ENCODE results near the gene CCDC60.

The CCDC60 gene

GRCh38 chr12:119447126-119447525 is 112.6 kb downstream of the CCDC60 start:
- in situ Hi-C loops (cut with HindIII; ENCODE audit: low pct_unique_long_range_greater_than_20kb, low sequenced_read_pairs) = no loop called here
- no peak for DNase-seq (ENCODE audit: low read depth in 1 of 2, low spot score in 1 of 2)

GRCh38 chr12:119447618-119448017 is 113.1 kb downstream of the CCDC60 start:
- in situ Hi-C loops (cut with HindIII; ENCODE audit: low pct_unique_long_range_greater_than_20kb, low sequenced_read_pairs) = no loop called here
- TF ChIP-seq JUND (IDR thresholded peaks at IDR 0.05; ENCODE audit: low read depth) = no peak
- no peak for DNase-seq (ENCODE audit: low read depth in 1 of 2, low spot score in 1 of 2)

More at GRCh38 chr12:119447126-119447525, 112.6 kb downstream of the CCDC60 start:
- no peak for TF ChIP-seq JUND (IDR thresholded peaks at IDR 0.05; ENCODE audit: low read depth)

- peak in 1 of 2 experiments; percentile 22 for DNase-seq (ENCODE audit: low read depth in 1 of 2, low spot score in 1 of 2)
- no peak for TF ChIP-seq JUND (IDR thresholded peaks at IDR 0.05; ENCODE audit: low read depth)
- in situ Hi-C loops (cut with HindIII; ENCODE audit: low pct_unique_long_range_greater_than_20kb, low sequenced_read_pairs) = no loop called here
These were observed 114.1 kb downstream of the CCDC60 start for GRCh38 chr12:119448611-119449131.

GRCh38 chr12:119450771-119451170 is 116.2 kb downstream of the CCDC60 start:
- TF ChIP-seq JUND (IDR thresholded peaks at IDR 0.05; ENCODE audit: low read depth) = no peak
- in situ Hi-C loops (cut with HindIII; ENCODE audit: low pct_unique_long_range_greater_than_20kb, low sequenced_read_pairs) = no loop called here
- DNase-seq (ENCODE audit: low read depth in 1 of 2, low spot score in 1 of 2) = no peak

GRCh38 chr12:119456824-119457223 is 122.3 kb downstream of the CCDC60 start:
- in situ Hi-C loops (cut with HindIII; ENCODE audit: low pct_unique_long_range_greater_than_20kb, low sequenced_read_pairs) = no loop called here
- DNase-seq (ENCODE audit: low read depth in 1 of 2, low spot score in 1 of 2) = no peak
- TF ChIP-seq JUND (IDR thresholded peaks at IDR 0.05; ENCODE audit: low read depth) = no peak

GRCh38 chr12:119457271-119457670 is 122.7 kb downstream of the CCDC60 start:
- in situ Hi-C loops (cut with HindIII; ENCODE audit: low pct_unique_long_range_greater_than_20kb, low sequenced_read_pairs) = no loop called here
- TF ChIP-seq JUND (IDR thresholded peaks at IDR 0.05; ENCODE audit: low read depth) = no peak
- DNase-seq (ENCODE audit: low read depth in 1 of 2, low spot score in 1 of 2) = no peak

- no peak for TF ChIP-seq JUND (IDR thresholded peaks at IDR 0.05; ENCODE audit: low read depth)
- in situ Hi-C loops (cut with HindIII; ENCODE audit: low pct_unique_long_range_greater_than_20kb, low sequenced_read_pairs) = no loop called here
- no peak for DNase-seq (ENCODE audit: low read depth in 1 of 2, low spot score in 1 of 2)
These were observed 125.0 kb downstream of the CCDC60 start for GRCh38 chr12:119459481-119459880.

- in situ Hi-C loops (cut with HindIII; ENCODE audit: low pct_unique_long_range_greater_than_20kb, low sequenced_read_pairs) = no loop called here
- no peak for DNase-seq (ENCODE audit: low read depth in 1 of 2, low spot score in 1 of 2)
- TF ChIP-seq JUND (IDR thresholded peaks at IDR 0.05; ENCODE audit: low read depth) = no peak
These were observed 126.3 kb downstream of the CCDC60 start for GRCh38 chr12:119460876-119461275.

GRCh38 chr12:119461636-119462214 is 127.2 kb downstream of the CCDC60 start:
- in situ Hi-C loops (cut with HindIII; ENCODE audit: low pct_unique_long_range_greater_than_20kb, low sequenced_read_pairs) = no loop called here
- no peak for TF ChIP-seq JUND (IDR thresholded peaks at IDR 0.05; ENCODE audit: low read depth)
- DNase-seq (ENCODE audit: low read depth in 1 of 2, low spot score in 1 of 2) = no peak

GRCh38 chr12:119463211-119463926 is 128.8 kb downstream of the CCDC60 start:
- in situ Hi-C loops (cut with HindIII; ENCODE audit: low pct_unique_long_range_greater_than_20kb, low sequenced_read_pairs) = no loop called here
- no peak for DNase-seq (ENCODE audit: low read depth in 1 of 2, low spot score in 1 of 2)
- TF ChIP-seq JUND (IDR thresholded peaks at IDR 0.05; ENCODE audit: low read depth) = no peak

- no peak for DNase-seq (ENCODE audit: low read depth in 1 of 2, low spot score in 1 of 2)
- TF ChIP-seq JUND (IDR thresholded peaks at IDR 0.05; ENCODE audit: low read depth) = no peak
- in situ Hi-C loops (cut with HindIII; ENCODE audit: low pct_unique_long_range_greater_than_20kb, low sequenced_read_pairs) = no loop called here
These were observed 133.8 kb downstream of the CCDC60 start for GRCh38 chr12:119468296-119468695.

GRCh38 chr12:119475650-119476049 is 141.1 kb downstream of the CCDC60 start:
- TF ChIP-seq JUND (IDR thresholded peaks at IDR 0.05; ENCODE audit: low read depth) = no peak
- in situ Hi-C loops (cut with HindIII; ENCODE audit: low pct_unique_long_range_greater_than_20kb, low sequenced_read_pairs) = no loop called here
- DNase-seq (ENCODE audit: low read depth in 1 of 2, low spot score in 1 of 2) = no peak

- TF ChIP-seq JUND (IDR thresholded peaks at IDR 0.05; ENCODE audit: low read depth) = no peak
These were observed 142.4 kb downstream of the CCDC60 start for GRCh38 chr12:119476951-119477350.

More at GRCh38 chr12:119476951-119477350, 142.4 kb downstream of the CCDC60 start:
- no peak for DNase-seq (ENCODE audit: low read depth in 1 of 2, low spot score in 1 of 2)
- in situ Hi-C loops (cut with HindIII; ENCODE audit: low pct_unique_long_range_greater_than_20kb, low sequenced_read_pairs) = no loop called here
